ENCODE data around the gene RBM38. TPM values are rescaled to one million over a fixed set of nuclear protein-coding genes. Genes with fewer than 3 reads are reported as not detected.

Gene RBM38
- total and polyA plus RNA-seq, 9 of the 15 experiments (the other 6 are each of a cell fraction or from before 2014, with no cell fraction given), result 0.28 to 82.4 (median 33.2) TPM

GRCh38 chr20:57420571-57421252 lies 29.5 kb downstream of the RBM38 start (continued):
- TF ChIP-seq, protein P1, sequence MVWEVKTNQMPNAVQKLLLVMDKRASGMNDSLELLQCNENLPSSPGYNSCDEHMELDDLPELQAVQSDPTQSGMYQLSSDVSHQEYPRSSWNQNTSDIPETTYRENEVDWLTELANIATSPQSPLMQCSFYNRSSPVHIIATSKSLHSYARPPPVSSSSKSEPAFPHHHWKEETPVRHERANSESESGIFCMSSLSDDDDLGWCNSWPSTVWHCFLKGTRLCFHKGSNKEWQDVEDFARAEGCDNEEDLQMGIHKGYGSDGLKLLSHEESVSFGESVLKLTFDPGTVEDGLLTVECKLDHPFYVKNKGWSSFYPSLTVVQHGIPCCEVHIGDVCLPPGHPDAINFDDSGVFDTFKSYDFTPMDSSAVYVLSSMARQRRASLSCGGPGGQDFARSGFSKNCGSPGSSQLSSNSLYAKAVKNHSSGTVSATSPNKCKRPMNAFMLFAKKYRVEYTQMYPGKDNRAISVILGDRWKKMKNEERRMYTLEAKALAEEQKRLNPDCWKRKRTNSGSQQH (CRISPR knock-in tag; IDR thresholded peaks at IDR 0.05), result no peak
- no peak for TF ChIP-seq HDAC6 (IDR thresholded peaks at IDR 0.05; ENCODE audit: low read depth, low read length)
- TF ChIP-seq RBFOX2 (IDR thresholded peaks at IDR 0.05; ENCODE audit: low read depth, low read length), result no peak
- no peak for TF ChIP-seq BMI1 (IDR thresholded peaks at IDR 0.05; ENCODE audit: low read length)
- no peak for TF ChIP-seq RBBP5 (IDR thresholded peaks at IDR 0.05; ENCODE audit: borderline replicate concordance, insufficient read depth, low read length, poor library complexity, severe bottlenecking)
- TF ChIP-seq MBD2 (IDR thresholded peaks at IDR 0.05; ENCODE audit: borderline replicate concordance, low read depth), result no peak
- TF ChIP-seq MEIS2 (IDR thresholded peaks at IDR 0.05; ENCODE audit: partially characterized antibody), result peak; percentile 27
- TF ChIP-seq, protein P2, sequence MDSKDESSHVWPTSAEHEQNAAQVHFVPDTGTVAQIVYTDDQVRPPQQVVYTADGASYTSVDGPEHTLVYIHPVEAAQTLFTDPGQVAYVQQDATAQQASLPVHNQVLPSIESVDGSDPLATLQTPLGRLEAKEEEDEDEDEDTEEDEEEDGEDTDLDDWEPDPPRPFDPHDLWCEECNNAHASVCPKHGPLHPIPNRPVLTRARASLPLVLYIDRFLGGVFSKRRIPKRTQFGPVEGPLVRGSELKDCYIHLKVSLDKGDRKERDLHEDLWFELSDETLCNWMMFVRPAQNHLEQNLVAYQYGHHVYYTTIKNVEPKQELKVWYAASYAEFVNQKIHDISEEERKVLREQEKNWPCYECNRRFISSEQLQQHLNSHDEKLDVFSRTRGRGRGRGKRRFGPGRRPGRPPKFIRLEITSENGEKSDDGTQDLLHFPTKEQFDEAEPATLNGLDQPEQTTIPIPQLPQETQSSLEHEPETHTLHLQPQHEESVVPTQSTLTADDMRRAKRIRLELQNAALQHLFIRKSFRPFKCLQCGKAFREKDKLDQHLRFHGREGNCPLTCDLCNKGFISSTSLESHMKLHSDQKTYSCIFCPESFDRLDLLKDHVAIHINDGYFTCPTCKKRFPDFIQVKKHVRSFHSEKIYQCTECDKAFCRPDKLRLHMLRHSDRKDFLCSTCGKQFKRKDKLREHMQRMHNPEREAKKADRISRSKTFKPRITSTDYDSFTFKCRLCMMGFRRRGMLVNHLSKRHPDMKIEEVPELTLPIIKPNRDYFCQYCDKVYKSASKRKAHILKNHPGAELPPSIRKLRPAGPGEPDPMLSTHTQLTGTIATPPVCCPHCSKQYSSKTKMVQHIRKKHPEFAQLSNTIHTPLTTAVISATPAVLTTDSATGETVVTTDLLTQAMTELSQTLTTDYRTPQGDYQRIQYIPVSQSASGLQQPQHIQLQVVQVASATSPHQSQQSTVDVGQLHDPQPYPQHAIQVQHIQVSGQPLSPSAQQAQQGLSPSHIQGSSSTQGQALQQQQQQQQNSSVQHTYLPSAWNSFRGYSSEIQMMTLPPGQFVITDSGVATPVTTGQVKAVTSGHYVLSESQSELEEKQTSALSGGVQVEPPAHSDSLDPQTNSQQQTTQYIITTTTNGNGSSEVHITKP (IDR thresholded peaks at IDR 0.05; ENCODE audit: partially characterized antibody), result no peak
- TF ChIP-seq ZBTB7A (IDR thresholded peaks at IDR 0.05; ENCODE audit: borderline replicate concordance, control insufficient read depth, low read depth, low read length), result peak; percentile 75; the same call in 1 of the 2 replicates
- peak; percentile 55 for TF ChIP-seq TCF3 (CRISPR knock-in tag; IDR thresholded peaks at IDR 0.05)
- TF ChIP-seq TCF15 (CRISPR knock-in tag; IDR thresholded peaks at IDR 0.05), result no peak
- TF ChIP-seq, protein P3, sequence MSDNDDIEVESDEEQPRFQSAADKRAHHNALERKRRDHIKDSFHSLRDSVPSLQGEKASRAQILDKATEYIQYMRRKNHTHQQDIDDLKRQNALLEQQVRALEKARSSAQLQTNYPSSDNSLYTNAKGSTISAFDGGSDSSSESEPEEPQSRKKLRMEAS (CRISPR knock-in tag; IDR thresholded peaks at IDR 0.05), result peak; percentile 81
- TF ChIP-seq POLR2AphosphoS2 (IDR thresholded peaks at IDR 0.05; ENCODE audit: low read length), result no peak
- TF ChIP-seq HNRNPH1 (optimal IDR thresholded peaks at IDR 0.05; ENCODE audit: low read depth, low read length), result no peak
- no peak for TF ChIP-seq ZFX (CRISPR knock-in tag; IDR thresholded peaks at IDR 0.05)
- no peak for TF ChIP-seq THRAP3 (IDR thresholded peaks at IDR 0.05; ENCODE audit: borderline replicate concordance)
- TF ChIP-seq CREM (IDR thresholded peaks at IDR 0.05; ENCODE audit: low read depth), result peak; percentile 41
- TF ChIP-seq ARID1B (IDR thresholded peaks at IDR 0.05), result peak; percentile 40; the same call in 1 of the 2 replicates
- no peak for TF ChIP-seq NR2C1 (IDR thresholded peaks at IDR 0.05)
- no peak for TF ChIP-seq NR2C1 (tag; IDR thresholded peaks at IDR 0.05)
- no peak for TF ChIP-seq ATF1 (CRISPR knock-in tag; IDR thresholded peaks at IDR 0.05)
- no peak for TF ChIP-seq ATF1 (tag; IDR thresholded peaks at IDR 0.05)
- TF ChIP-seq ILF3 (IDR thresholded peaks at IDR 0.05; ENCODE audit: borderline replicate concordance), result no peak
- no peak for TF ChIP-seq CAMTA2 (CRISPR knock-in tag; conservative IDR thresholded peaks at IDR 0.05)
- no peak for TF ChIP-seq SUPT5H (IDR thresholded peaks at IDR 0.05)
- no peak for TF ChIP-seq POU5F1 (IDR thresholded peaks at IDR 0.05; ENCODE audit: borderline replicate concordance, low read depth, low read length, partially characterized antibody)
